ENCODE data around the gene CRYGB.

CRYGB gene, protein sequence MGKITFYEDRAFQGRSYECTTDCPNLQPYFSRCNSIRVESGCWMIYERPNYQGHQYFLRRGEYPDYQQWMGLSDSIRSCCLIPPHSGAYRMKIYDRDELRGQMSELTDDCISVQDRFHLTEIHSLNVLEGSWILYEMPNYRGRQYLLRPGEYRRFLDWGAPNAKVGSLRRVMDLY

DNA sequence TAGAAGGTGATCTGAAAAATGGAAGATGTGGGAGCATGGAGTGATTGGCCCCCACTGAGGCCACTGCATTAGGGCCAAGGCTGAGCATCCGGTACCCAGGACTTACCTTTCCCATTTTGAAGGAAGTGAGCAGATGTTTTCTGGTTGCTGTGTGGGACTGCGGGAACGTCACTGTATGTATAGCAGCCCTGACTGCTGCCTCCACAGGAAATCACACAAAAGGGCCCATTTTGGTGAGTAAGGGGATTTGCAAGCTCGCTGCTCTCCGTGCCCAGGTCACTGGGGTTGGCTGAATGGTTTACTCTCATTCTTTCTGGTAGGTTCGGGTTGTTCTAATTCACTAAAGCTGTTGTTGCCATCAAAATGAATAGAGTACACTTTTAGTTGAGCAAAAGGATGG, at the start of gene CRYGB:
Gene CRYGB (minus strand): TSS at position 153 of the 400 bp plus-strand sequence. CDS start 38 bp downstream, at position 115.
- no peak for DNase-seq

- DNase-seq: no peak
These were observed 49.6 kb upstream of the CRYGB start for GRCh38 chr2:208195531-208195930.

- no peak for DNase-seq
These were observed 46.8 kb upstream of the CRYGB start for GRCh38 chr2:208192611-208193236.

DNA sequence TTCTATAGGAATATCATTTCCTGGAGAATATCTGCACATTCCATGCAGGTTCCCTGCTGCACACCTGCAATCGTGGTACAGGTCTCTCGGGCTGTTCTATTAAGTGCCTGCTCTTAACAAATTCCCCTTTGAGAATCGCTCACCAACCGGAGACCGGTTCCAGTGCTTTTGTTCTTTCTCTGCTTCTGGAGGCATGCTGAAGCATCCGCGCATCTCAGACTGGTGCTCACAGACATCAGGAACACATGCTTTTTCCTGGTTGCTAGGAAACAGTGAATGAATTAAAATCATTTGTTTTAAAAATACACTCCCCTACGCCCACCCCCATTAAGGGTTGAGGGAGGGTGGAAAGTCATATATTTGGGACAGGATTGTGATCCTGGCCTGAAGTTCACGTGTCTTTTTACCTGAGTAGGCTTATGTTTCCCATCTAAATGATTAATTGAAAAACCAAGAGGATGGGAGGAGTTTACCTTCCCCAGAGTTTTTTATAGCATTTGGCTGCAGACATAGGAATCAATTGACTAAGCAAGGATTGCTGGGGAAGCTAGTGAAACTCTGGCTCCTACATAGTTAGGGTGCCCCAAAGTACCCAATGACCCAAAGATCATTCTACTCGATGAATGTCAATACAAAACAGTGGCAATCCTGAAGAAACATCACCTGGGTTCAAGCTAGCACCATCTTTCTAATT, 44.0 kb upstream of the CRYGB start, which contains the start of gene C2orf80:
Gene C2orf80 (minus strand): TSS at position 221 of the 694 bp plus-strand sequence. CDS start 3,044 bp downstream, outside the sequence.
- no peak for DNase-seq

GRCh38 chr2:208189069-208189809, 43.3 kb upstream of the CRYGB start:
- no peak for DNase-seq

GRCh38 chr2:208186893-208187292, 40.9 kb upstream of the CRYGB start:
- DNase-seq: no peak

- no peak for DNase-seq
These were observed 40.5 kb upstream of the CRYGB start for GRCh38 chr2:208186465-208186864.

DNA sequence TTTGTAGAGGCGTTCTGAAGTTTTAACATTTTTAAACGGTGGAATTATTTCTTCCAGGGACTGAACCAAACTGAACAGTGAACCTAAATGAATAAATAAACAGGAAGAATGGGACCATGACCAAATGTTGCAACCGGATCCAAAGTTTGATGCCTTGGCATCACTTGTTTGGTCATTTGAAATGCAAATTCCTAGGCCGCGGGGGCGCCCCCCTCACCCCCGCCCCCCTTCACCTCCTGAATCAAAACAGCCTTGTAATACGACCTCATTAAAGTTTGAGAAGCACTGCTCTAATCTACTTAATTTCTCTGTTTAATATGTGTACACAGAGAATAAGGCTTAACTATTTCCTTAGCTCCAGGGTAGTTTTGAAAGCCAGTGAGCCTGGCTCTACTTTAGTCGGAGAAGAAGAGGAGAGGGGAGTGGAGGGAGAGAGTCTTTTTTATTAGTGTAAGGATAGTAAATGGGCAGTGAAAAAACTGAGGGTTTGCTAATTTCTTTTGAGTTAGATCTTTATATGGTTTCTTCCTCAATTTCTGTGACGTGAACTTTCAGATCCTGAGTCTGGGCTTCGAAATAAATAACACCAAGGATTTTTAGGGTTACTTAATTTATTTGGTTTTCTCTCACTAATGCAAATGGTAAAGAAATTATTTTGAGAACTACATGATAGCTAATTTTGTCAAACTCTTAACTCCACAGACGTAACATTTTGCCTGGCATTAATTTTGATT, 38.2 kb upstream of the CRYGB start:
- no peak for DNase-seq

- no peak for DNase-seq
These were observed 37.6 kb upstream of the CRYGB start for GRCh38 chr2:208183526-208183925.

- no peak for DNase-seq
These were observed 36.9 kb upstream of the CRYGB start for GRCh38 chr2:208182835-208183234.

- no peak for DNase-seq
These were observed 33.2 kb upstream of the CRYGB start for GRCh38 chr2:208179028-208179609.

DNA sequence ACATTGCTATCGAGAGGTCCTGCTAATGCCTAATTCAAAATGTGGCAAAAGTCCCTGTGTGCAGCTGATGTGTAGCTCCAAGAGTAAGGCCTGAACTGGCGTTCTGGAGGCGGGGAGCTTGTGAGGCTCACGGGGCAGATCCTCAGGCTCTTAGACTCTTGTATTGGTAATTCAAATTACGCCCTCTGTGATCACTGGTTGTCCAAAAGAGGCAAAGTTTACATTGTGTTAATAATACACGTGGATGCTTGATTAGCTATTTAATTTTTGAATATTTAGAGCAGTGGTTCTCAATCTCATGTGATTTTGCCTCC, 29.8 kb upstream of the CRYGB start:
- no peak for DNase-seq

- DNase-seq: peak; percentile 58
These were observed 29.3 kb upstream of the CRYGB start for GRCh38 chr2:208175069-208175839.

- no peak for DNase-seq
These were observed 28.2 kb upstream of the CRYGB start for GRCh38 chr2:208174144-208174543.

GRCh38 chr2:208172125-208172524, 26.2 kb upstream of the CRYGB start:
- peak; percentile 26 for DNase-seq

GRCh38 chr2:208164951-208165755, 19.2 kb upstream of the CRYGB start:
- DNase-seq: no peak

GRCh38 chr2:208163489-208163888, 17.5 kb upstream of the CRYGB start, which contains the start of gene CRYGA:
Gene CRYGA (minus strand): TSS chr2:208163589. CDS start chr2:208163556, 33 bp downstream.
- no peak for DNase-seq

DNA sequence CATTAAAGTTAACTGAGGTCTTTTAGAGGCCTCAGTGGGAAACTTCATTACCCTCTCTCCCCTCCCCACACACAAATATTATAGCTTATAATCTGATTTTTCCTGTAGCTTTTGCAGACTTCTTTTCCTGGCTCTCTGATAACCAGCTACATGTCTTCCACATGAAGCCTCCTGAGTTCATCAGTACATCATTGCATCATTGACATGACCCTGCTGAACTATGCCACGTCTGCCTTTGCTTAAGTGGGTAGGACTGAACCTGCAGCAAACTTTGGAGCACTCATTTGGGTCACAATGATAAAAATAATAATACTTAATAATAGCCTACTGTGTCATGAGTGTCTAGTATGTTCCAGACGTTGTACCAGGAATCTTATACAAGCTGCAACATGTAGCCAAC, 10.5 kb upstream of the CRYGB start:
- DNase-seq: no peak

GRCh38 chr2:208153156-208153555, 7.2 kb upstream of the CRYGB start:
- no peak for DNase-seq

GRCh38 chr2:208150956-208151355, 5.0 kb upstream of the CRYGB start:
- DNase-seq: no peak

GRCh38 chr2:208150094-208150493, 4.1 kb upstream of the CRYGB start:
- DNase-seq: no peak

Data from CD4-positive, alpha-beta T cell treated with Interleukin-15 for 1 hour (primary cell).